GM10248 (cell line): Measurements from ENCODE around the gene ZNF219.

Source experiments
- CTCF ChIA-PET: fragments of 300-600 bp; sonication (Branson Sonifier 250); formaldehyde crosslinking; extraction: SDS; loops from one replicate; lab custom pipeline; 2021; ENCODE audit warnings: antibody characterized with exemption; lab: Yijun Ruan, JAX
- POLR2A ChIA-PET: fragments of 350-650 bp; sonication (Branson Sonifier 250); formaldehyde crosslinking; extraction: SDS; loops from one replicate; lab custom pipeline; 2020; ENCODE audit warnings: antibody characterized with exemption; lab: Yijun Ruan, JAX
- DNase-seq: peaks from one replicate; pipeline ENCODE4 v3.0.0; 2012; ENCODE audit errors: extremely low spot score
- CTCF ChIP-seq: IDR thresholded peaks from 2 replicates; pipeline ENCODE4 v1.5.1; 2012; ENCODE audit warnings: mild to moderate bottlenecking, low read depth; ENCODE audit errors: extremely low read depth, missing control alignments, control extremely low read depth

ZNF219 gene

GRCh38 chr14:21084998-21085853 is 13.2 kb downstream of the ZNF219 start:
- TF ChIP-seq CTCF = no peak

GRCh38 chr14:21084396-21084795 is 14.1 kb downstream of the ZNF219 start:
- ChIA-PET POLR2A (no interaction called here), CTCF (interaction anchor here (0.7 to 8.1 kb wide), 5 partner anchors 9 to 69 kb away, joined by 3 to 64 read pairs (median 17); no protein-coding TSS in a partner anchor)
- no peak for DNase-seq
- no peak for TF ChIP-seq CTCF

More at GRCh38 chr14:21084998-21085853, 13.2 kb downstream of the ZNF219 start:
- POLR2A ChIA-PET = no interaction called here
- DNase-seq = no peak
- CTCF ChIA-PET = interaction anchor here (0.8 to 5.7 kb wide), 6 partner anchors 17 to 70 kb away, joined by 3 to 62 read pairs (median 16); partner anchors contain the start of gene TMEM253

- DNase-seq = no peak
- POLR2A ChIA-PET = no interaction called here
- TF ChIP-seq CTCF = no peak
- CTCF ChIA-PET = interaction anchor here (0.7 to 8.1 kb wide), 6 partner anchors 9 to 69 kb away, joined by 3 to 64 read pairs (median 10); no protein-coding TSS in a partner anchor
Observed at GRCh38 chr14:21083565-21084325, 14.7 kb downstream of the ZNF219 start.

- DNase-seq = no peak
- TF ChIP-seq CTCF = no peak
- CTCF ChIA-PET = interaction anchor here (0.9 to 8.1 kb wide), 3 partner anchors 12 to 67 kb away, joined by 3 to 64 read pairs (median 28); no protein-coding TSS in a partner anchor
- POLR2A ChIA-PET = no interaction called here
Observed at GRCh38 chr14:21081521-21082142, 16.8 kb downstream of the ZNF219 start.

- CTCF ChIA-PET = interaction anchor here (1.5 to 8.1 kb wide), 4 partner anchors 11 to 64 kb away, joined by 7 to 64 read pairs (median 7); no protein-coding TSS in a partner anchor
- POLR2A ChIA-PET = no interaction called here
- no peak for DNase-seq
- no peak for TF ChIP-seq CTCF
Observed at GRCh38 chr14:21078726-21079125, 19.7 kb downstream of the ZNF219 start.
